ENCODE data around the gene USH2A. TPM values are rescaled to one million over a fixed set of nuclear protein-coding genes. Genes with fewer than 3 reads are reported as not detected.

The USH2A gene
- total and polyA plus RNA-seq, 8 donors = 0.03 to 0.06 (median 0.04) TPM; not detected in 2

- Histone ChIP-seq H3K4me1 (no peaks in the 10 kb centered on the region), H3K36me3 (no peaks in the 10 kb centered on the region), H3K4me3 (no peak overlapping the region), H3K9me3 (no peaks in the 10 kb centered on the region), H3K27me3 (no peaks in the 10 kb centered on the region), H3K27ac (no peak overlapping the region)
- no peak for TF ChIP-seq CTCF (IDR thresholded peaks at IDR 0.05)
- ATAC-seq = no peak
- intact Hi-C loops (cut with DNase I) = no loop called here
- DNase-seq = no peak
These were observed 522.6 kb downstream of the USH2A start for GRCh38 chr1:215900684-215901083.

- intact Hi-C loops (cut with DNase I) = no loop called here
- Histone ChIP-seq H3K27me3 (no peaks in the 10 kb centered on the region), H3K4me3 (no peak overlapping the region), H3K27ac (no peak overlapping the region), H3K4me1 (no peaks in the 10 kb centered on the region), H3K36me3 (no peaks in the 10 kb centered on the region), H3K9me3 (no peaks in the 10 kb centered on the region)
- TF ChIP-seq CTCF (IDR thresholded peaks at IDR 0.05) = no peak
- no peak for ATAC-seq
- no peak for DNase-seq
These were observed 523.3 kb downstream of the USH2A start for GRCh38 chr1:215899901-215900300.

- no peaks in the 10 kb centered on the region for H3K36me3 ChIP-seq
- DNase-seq = no peak
- H3K27ac ChIP-seq = no peak overlapping the region
- TF ChIP-seq CTCF (IDR thresholded peaks at IDR 0.05) = no peak
- no peaks in the 10 kb centered on the region for H3K9me3 ChIP-seq
- intact Hi-C loops (cut with DNase I) = no loop called here
- H3K27me3 ChIP-seq = no peaks in the 10 kb centered on the region
- no peaks in the 10 kb centered on the region for H3K4me1 ChIP-seq
- H3K4me3 ChIP-seq = no peak overlapping the region
- ATAC-seq = no peak
These were observed 527.4 kb downstream of the USH2A start for GRCh38 chr1:215895893-215896292.

- H3K4me1 ChIP-seq = no peaks in the 10 kb centered on the region
- no peak for DNase-seq
- no peak overlapping the region for H3K4me3 ChIP-seq
- no peak for ATAC-seq
- no peak for TF ChIP-seq CTCF (IDR thresholded peaks at IDR 0.05)
- intact Hi-C loops (cut with DNase I) = no loop called here
- H3K27me3 ChIP-seq = no peaks in the 10 kb centered on the region
- no peaks in the 10 kb centered on the region for H3K36me3 ChIP-seq
- H3K27ac ChIP-seq = no peak overlapping the region
- no peaks in the 10 kb centered on the region for H3K9me3 ChIP-seq
These were observed 528.0 kb downstream of the USH2A start for GRCh38 chr1:215895276-215895675.

- H3K36me3 ChIP-seq = no peaks in the 10 kb centered on the region
- H3K27me3 ChIP-seq = no peaks in the 10 kb centered on the region
- no peaks in the 10 kb centered on the region for H3K9me3 ChIP-seq
- no peak for DNase-seq
- no peaks in the 10 kb centered on the region for H3K4me1 ChIP-seq
- ATAC-seq = no peak
- intact Hi-C loops (cut with DNase I) = no loop called here
- H3K27ac ChIP-seq = no peak overlapping the region
- TF ChIP-seq CTCF (IDR thresholded peaks at IDR 0.05) = no peak
- no peak overlapping the region for H3K4me3 ChIP-seq
These were observed 528.6 kb downstream of the USH2A start for GRCh38 chr1:215894617-215895016.

All from left lung (tissue), 10 donors.